Mucosa of rectum (tissue), 2 donors: ENCODE data around the gene OR11A1.

Experiments
- H3K27ac ChIP-seq, 2 donors: one replicate each; pipeline ENCODE4 v1.7.0; 2013; ENCODE audit warnings: inconsistent platforms in 2 of 2, low read depth in 2 of 2, low read length in 2 of 2
- H3K27me3 ChIP-seq, 2 donors: one replicate each; pipeline ENCODE4 v1.7.0; 2013; ENCODE audit warnings: low read length in 2 of 2; ENCODE audit not compliant: control insufficient read depth in 2 of 2, insufficient read depth in 2 of 2
- H3K36me3 ChIP-seq, 2 donors: one replicate each; pipeline ENCODE4 v1.7.0; 2013; ENCODE audit warnings: low read length in 2 of 2; ENCODE audit not compliant: control insufficient read depth in 2 of 2, insufficient read depth in 2 of 2
- H3K4me1 ChIP-seq, 2 donors: one replicate each; pipeline ENCODE4 v1.7.0; 2013; ENCODE audit warnings: low read length in 2 of 2, mild to moderate bottlenecking in 1 of 2; ENCODE audit not compliant: control insufficient read depth in 2 of 2, insufficient read depth in 2 of 2
- H3K4me3 ChIP-seq, 2 donors: one replicate each; pipeline ENCODE4 v1.7.0; 2013; ENCODE audit warnings: low read length in 2 of 2
- H3K9ac ChIP-seq, 2 donors: one replicate each; pipeline ENCODE4 v1.7.0; 2013; ENCODE audit warnings: low read length in 2 of 2, low read depth in 1 of 2, mild to moderate bottlenecking in 1 of 2
- H3K9me3 ChIP-seq, 2 donors: one replicate each; pipeline ENCODE4 v1.7.0; 2013; ENCODE audit warnings: low read length in 2 of 2; ENCODE audit not compliant: control insufficient read depth in 2 of 2
- donor health status: healthy.
- donor health status: Normal muscosa, but diverticular disease.

Gene OR11A1

DNA sequence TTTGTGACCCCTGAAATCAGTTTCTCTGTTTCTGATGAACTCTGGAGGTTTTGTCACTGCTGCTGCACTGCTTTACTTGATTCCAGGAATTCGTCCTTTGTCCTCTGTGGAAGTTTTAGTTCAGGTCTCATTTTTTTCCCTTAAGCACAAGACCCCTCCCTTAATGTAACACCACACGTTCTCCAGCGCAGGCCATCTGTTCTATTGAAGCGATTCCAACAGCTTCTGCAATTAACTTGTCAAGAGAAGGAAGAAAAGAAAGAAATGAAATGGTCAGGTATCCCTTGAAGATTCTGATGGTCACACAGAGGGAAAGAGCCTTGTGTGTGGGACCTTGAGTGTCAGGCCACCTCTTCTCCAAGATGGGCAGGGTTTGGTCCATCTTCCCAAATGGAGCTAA is 38.7 kb upstream of the OR11A1 start:
- Histone ChIP-seq H3K4me1 (no peaks in the 10 kb centered on the region), H3K4me3 (no peak overlapping the region), H3K36me3 (no peaks in the 10 kb centered on the region), H3K27me3 (peaks cover 0 to 3% of the 10 kb centered on the region in 2 donors), H3K27ac (no peak overlapping the region), H3K9ac (no peak overlapping the region), H3K9me3 (no peaks in the 10 kb centered on the region)

DNA sequence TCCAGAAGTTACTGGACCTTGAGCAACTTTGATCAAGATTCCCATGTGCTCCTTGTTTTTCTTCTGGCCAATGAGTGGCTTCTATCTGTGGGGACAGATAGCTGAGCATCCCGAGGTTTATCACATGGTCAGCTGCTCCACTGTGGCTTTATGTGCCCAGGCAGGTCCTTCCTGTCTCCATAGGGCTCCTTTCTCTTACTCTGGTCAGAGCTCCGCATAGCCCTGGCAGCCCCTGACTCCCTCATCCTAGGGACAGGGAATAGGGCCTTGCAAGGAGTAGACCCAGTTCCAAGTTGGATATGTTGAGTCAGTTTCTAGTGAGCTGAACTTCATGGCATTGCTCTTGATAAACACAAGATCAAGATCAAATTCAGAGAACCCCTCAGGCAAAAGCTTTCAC is 37.3 kb upstream of the OR11A1 start:
- Histone ChIP-seq H3K9ac (no peak overlapping the region), H3K9me3 (no peaks in the 10 kb centered on the region), H3K27me3 (no peaks in the 10 kb centered on the region), H3K36me3 (no peaks in the 10 kb centered on the region), H3K4me1 (no peaks in the 10 kb centered on the region), H3K27ac (no peak overlapping the region), H3K4me3 (no peak overlapping the region)

DNA sequence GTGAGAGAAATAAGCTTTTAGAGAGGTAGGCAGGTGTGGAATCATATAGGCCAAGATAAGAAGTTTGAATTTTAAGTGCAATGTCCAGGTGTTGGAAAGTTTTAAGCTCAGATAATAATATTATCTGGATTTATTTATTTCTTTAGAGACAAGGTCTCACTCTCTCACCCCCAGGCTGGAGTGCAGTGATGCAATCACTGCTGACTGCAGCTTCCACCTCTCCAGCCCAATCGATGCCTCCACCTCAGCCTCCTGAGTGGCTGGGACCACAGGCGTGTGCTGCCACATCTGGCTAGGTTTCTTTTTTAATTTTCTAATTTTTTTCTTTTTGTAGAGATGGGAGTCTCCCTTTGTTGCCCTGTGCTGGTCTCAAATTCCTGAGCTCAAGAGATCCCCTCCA is 36.4 kb upstream of the OR11A1 start:
- H3K27me3 ChIP-seq = no peaks in the 10 kb centered on the region
- no peaks in the 10 kb centered on the region for H3K4me1 ChIP-seq
- no peak overlapping the region for H3K4me3 ChIP-seq
- no peaks in the 10 kb centered on the region for H3K9me3 ChIP-seq
- H3K9ac ChIP-seq = no peak overlapping the region
- H3K36me3 ChIP-seq = no peaks in the 10 kb centered on the region
- no peak overlapping the region for H3K27ac ChIP-seq

DNA sequence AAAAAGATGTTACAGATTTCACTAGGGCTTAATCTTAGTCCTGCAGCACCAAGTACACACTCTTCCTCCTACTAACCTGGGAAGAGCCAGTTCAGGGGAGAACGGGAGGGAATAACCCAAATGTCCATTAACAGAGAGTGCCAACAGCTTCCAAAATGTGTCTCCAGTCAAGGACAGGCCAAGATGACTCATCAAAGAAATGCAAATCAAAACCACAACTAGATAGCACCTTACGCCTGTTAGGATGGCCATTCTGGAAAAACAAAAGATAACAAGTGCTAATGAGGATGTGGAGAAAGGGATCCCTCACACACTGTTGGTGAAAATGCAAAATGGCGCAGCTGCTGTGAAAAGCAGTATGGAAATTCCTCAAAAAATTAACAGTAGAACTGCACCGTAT is 34.7 kb upstream of the OR11A1 start:
- no peaks in the 10 kb centered on the region for H3K36me3 ChIP-seq
- no peaks in the 10 kb centered on the region for H3K27me3 ChIP-seq
- no peak overlapping the region for H3K4me3 ChIP-seq
- H3K9ac ChIP-seq = no peak overlapping the region
- H3K27ac ChIP-seq = no peak overlapping the region
- H3K4me1 ChIP-seq = no peaks in the 10 kb centered on the region
- no peaks in the 10 kb centered on the region for H3K9me3 ChIP-seq

DNA sequence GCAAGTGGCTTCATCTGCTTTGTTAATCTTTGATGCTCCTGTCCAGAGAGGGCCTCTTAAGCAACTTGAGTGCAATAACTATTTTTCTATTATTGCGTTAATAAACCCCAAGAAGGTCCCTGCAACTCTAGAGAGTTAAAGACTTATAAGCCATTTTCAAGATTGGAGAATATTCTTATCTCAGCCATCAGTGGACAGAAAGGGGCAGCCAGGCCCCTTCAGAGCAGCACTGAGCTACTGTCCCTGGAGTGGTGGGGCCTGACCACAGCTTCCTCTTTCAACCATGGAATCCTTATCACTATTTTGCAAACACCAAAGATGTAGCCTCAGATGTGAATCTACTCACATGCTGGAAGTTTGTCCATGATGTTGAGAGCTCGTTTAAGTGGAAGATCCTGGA is 33.7 kb upstream of the OR11A1 start:
- Histone ChIP-seq H3K27me3 (no peaks in the 10 kb centered on the region), H3K27ac (no peak overlapping the region), H3K4me3 (no peak overlapping the region), H3K9me3 (no peaks in the 10 kb centered on the region), H3K4me1 (no peaks in the 10 kb centered on the region), H3K9ac (no peak overlapping the region), H3K36me3 (no peaks in the 10 kb centered on the region)

DNA sequence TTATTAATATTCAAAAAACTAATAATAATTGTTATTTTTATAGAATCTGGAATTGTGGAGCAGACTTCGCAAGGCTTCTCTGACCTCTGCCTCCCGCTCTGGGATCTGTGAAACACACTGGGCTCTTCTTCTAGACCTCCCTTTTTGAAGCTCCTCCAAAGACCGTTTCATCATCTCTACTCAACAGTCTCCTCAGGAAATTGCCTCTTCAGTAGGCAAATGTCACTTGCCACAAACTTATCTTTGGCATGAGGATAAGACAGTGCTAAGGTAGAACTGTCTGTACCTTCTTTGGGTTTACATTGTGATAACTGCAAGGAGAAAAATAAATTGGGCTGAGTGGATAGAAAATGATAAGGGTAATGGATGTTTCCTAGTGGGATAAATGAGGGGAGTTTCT is 33.2 kb upstream of the OR11A1 start:
- Histone ChIP-seq H3K27ac (no peak overlapping the region), H3K36me3 (no peaks in the 10 kb centered on the region), H3K4me1 (no peaks in the 10 kb centered on the region), H3K27me3 (no peaks in the 10 kb centered on the region), H3K9me3 (no peaks in the 10 kb centered on the region), H3K9ac (no peak overlapping the region), H3K4me3 (no peak overlapping the region)

DNA sequence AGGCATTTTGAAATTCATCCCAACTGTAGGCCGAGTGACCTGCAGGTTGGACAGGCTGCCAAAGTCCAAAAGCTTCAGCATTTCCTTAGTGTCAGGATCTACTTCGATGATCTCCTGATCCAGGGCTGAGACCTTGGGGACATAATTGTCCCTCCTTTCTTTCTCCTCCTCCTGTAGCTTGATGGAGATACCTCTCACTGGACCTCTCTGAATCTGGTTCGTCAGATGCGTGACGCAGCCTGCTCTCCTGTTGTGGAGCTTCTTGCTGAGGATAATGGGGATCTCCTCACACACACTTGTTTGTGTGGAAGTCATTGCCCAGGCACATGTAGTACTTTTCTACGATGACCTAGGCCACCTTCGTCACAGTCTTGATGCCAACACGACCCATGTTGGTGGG is 32.4 kb upstream of the OR11A1 start:
- Histone ChIP-seq H3K27ac (no peak overlapping the region), H3K9ac (no peak overlapping the region), H3K9me3 (no peaks in the 10 kb centered on the region), H3K4me3 (no peak overlapping the region), H3K36me3 (no peaks in the 10 kb centered on the region), H3K27me3 (no peaks in the 10 kb centered on the region), H3K4me1 (no peaks in the 10 kb centered on the region)

DNA sequence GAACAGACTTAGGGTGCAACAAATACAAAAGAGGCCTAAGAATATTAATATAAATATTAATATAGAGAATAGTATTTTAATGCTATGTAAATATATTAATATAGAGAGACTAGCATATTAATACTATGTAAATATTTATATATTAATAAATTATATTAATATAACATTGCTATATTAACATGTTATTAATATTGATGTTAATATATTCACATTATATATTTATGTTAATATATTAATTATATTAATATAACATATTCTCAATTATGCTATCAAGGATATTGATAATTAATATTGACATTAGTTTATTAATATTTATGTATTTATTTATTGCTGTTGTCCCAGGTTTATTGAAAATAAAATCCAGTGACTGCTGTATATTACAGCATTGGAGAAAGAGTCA is 32.0 kb upstream of the OR11A1 start:
- H3K4me1 ChIP-seq = no peaks in the 10 kb centered on the region
- no peak overlapping the region for H3K4me3 ChIP-seq
- no peak overlapping the region for H3K27ac ChIP-seq
- H3K9me3 ChIP-seq = no peaks in the 10 kb centered on the region
- no peaks in the 10 kb centered on the region for H3K27me3 ChIP-seq
- H3K9ac ChIP-seq = no peak overlapping the region
- no peaks in the 10 kb centered on the region for H3K36me3 ChIP-seq

DNA sequence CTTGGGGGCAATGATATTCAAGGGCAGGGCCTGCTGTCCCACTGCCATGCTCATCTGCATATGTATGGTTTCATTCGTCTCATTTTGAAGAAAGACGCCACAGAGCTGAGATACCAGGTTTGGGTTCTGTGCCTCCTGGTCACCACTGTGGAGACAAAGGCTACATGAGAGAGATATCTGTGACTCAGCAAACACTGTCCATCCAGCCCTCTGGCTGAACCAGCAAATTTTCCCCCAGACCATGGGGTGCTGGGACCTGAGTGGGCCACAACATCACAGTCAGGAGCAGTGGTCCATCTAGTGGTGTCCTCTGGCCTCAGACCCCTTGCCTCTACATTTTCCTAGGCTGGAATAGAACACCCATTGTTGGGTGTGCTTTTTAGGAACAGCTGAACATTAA is 30.8 kb upstream of the OR11A1 start, which contains the start of gene MAS1L:
Gene MAS1L (minus strand): TSS at position 297 of the 400 bp plus-strand sequence. CDS start 54 bp downstream, at position 243.
- no peak within 1 kb of the TSS for H3K27ac ChIP-seq
- no peaks in the 10 kb centered on the region for H3K36me3 ChIP-seq
- no peaks in the 10 kb centered on the region for H3K9me3 ChIP-seq
- H3K4me1 ChIP-seq = no peaks in the 10 kb centered on the region
- H3K4me3 ChIP-seq = no peak within 1 kb of the TSS
- H3K27me3 ChIP-seq = no peaks in the 10 kb centered on the region
- no peak within 1 kb of the TSS for H3K9ac ChIP-seq

DNA sequence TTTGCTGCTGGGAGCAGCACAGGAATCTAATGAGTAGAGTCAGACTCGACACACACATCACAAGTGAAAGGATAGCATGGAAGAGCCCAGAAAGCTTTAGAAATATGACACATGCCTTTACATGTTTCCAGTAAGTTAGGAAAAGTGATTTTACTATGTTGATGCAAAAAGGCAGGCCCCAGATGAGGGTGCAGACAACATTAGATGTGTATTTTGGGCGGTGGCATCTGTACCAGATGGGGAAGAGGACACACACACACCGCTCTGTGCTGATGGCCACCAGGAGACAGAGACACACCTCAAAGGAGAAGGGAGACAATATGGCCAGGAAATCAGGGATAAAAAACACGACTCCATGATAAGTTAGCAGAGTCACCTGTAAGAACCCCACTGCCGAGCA is 30.3 kb upstream of the OR11A1 start:
- no peak overlapping the region for H3K4me3 ChIP-seq
- H3K9ac ChIP-seq = no peak overlapping the region
- no peaks in the 10 kb centered on the region for H3K36me3 ChIP-seq
- H3K27ac ChIP-seq = no peak overlapping the region
- H3K4me1 ChIP-seq = no peaks in the 10 kb centered on the region
- H3K27me3 ChIP-seq = no peaks in the 10 kb centered on the region
- H3K9me3 ChIP-seq = no peaks in the 10 kb centered on the region

DNA sequence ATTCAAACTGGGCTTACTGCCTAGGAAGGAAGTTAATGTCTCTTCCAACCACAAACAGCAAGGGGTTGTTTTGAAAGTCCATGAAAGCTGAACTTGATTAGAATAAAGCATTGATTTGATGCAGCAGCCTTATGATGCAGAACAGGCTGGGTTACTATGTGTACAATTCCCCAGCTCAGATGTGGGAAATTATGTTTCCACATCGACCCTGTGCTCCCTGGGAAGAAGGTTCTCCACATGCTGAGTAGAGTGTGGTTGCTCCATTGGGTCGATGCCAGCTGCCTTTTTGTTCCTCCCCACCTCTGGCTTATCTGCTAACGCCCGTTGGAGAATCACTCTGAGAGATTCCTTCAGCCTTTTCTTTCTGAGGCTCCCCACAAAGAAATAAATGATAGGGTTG is 29.7 kb upstream of the OR11A1 start:
- Histone ChIP-seq H3K27ac (no peak overlapping the region), H3K4me1 (no peaks in the 10 kb centered on the region), H3K4me3 (no peak overlapping the region), H3K9me3 (no peaks in the 10 kb centered on the region), H3K27me3 (no peaks in the 10 kb centered on the region), H3K9ac (no peak overlapping the region), H3K36me3 (no peaks in the 10 kb centered on the region)
